HG02642 (cell line): ENCODE results near the gene COL13A1.

Source experiments
- ATAC-seq: cut with Tn5 transposase; IDR thresholded peaks from one replicate; pipeline ENCODE4 v1.9.1; 2021; ENCODE audit warnings: mild to moderate bottlenecking; ENCODE audit not compliant: unreplicated experiment, poor library complexity

COL13A1 gene

DNA sequence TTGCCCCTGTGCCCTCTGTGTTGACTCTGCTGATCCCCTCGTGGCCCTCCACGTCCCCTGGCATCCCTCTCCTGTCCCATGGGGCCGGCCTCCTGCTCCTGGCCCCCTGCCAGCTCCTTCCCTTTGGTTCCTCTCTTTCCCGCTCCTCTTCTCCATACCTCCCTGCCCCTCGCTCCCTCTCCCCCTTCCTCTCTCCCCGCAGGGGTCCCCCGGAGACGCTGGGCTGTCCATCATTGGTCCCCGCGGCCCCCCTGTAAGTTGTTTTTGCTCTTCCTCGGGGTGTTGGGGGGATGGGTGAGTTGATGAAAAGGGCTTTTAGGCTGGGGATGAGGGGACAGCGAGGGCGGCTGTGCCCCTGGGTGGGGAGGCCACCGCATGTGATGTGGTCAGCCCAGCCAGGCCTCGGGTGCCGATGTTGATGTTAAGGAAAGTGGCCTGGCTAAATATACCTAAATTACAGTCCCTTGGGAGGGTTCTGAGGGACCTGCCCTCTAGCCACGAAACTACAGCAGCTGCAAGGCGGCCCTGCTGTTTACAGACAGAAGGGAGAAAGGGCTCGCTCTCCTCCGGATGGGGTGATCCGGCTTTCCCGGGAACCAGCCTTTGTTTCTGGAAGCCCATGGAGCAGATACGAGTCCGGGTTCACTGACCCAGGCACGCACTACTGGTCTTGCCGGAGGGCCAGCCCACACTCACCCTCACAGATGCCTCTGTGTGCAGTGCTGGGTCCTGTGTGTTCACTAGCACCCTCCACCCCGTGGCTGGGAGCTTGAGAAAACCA, 78.8 kb downstream of the COL13A1 start:
- no peak for ATAC-seq

DNA sequence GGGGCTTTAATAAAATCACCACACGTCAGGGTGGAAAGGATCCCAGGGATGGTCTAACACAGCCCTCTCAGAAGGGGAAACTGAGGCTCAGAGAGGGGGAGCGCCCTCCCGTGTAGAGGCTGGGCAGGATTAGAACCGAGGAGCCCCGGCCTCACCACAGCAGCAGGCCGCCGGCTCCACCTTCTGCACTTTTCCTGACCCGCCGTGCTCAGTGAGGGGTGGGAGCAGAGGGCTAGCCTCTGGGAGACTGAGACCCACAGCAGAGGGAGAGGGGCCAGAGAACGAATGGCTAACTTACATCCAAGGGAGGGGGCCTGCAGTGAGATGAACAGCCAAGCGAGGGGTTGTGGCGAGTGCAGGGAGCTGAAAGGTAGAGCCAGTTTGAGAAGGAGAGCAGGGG, 79.5 kb downstream of the COL13A1 start:
- ATAC-seq, result no peak

DNA sequence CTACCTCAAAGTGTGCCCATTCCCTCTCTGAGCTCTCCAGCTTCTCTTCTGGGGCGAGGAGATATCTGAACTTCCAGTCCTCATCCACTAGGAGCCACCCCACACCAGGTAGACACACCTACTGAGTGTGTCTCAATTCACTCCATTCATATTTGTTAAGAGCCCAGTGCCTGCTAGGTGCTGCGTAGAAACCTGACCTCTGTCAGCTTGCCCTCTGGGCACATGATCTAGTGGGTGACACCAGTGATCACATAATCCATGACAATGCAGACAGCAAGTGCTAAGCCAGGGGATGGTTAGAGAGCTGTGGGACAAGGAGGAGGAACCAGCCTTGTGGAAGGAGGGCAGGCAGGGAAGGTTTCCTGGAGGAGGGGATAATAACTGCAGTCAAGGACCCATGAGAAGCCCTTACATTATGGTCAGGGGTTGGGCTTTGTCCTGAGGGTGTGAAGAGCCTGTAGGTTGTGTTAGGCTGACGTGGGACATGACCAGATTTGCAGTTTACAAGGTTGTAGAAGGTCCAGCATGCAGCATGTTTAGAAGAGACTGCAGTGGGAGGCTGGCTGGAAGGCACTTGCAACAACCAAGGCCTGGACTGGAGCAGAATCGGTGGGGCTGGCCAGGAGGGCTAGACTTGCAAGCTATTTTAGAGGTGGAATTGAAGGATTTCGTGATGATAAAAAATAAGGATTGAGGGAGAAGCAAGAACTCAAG, 81.8 kb downstream of the COL13A1 start:
- no peak for ATAC-seq

DNA sequence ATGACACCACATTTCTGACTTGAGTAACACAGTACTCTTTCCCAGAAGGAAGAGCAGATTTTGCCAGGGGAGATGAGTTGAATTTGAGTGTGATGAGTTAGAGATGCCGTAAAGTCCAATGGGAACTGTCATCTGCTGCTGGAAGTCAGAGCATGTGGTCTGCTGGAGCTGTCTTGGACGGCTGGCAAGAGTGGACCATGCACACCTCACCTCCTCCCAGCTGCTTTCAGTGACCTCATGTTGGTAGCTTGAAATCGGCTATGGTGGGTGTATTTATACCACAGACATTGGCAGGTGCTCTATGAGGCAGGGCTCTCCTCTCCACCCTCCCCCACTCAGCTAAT, 82.3 kb downstream of the COL13A1 start:
- no peak for ATAC-seq

GRCh38 chr10:69884686-69885085, 83.0 kb downstream of the COL13A1 start:
- no peak for ATAC-seq

- ATAC-seq, result no peak
Observed at GRCh38 chr10:69885379-69886013, 83.8 kb downstream of the COL13A1 start.

DNA sequence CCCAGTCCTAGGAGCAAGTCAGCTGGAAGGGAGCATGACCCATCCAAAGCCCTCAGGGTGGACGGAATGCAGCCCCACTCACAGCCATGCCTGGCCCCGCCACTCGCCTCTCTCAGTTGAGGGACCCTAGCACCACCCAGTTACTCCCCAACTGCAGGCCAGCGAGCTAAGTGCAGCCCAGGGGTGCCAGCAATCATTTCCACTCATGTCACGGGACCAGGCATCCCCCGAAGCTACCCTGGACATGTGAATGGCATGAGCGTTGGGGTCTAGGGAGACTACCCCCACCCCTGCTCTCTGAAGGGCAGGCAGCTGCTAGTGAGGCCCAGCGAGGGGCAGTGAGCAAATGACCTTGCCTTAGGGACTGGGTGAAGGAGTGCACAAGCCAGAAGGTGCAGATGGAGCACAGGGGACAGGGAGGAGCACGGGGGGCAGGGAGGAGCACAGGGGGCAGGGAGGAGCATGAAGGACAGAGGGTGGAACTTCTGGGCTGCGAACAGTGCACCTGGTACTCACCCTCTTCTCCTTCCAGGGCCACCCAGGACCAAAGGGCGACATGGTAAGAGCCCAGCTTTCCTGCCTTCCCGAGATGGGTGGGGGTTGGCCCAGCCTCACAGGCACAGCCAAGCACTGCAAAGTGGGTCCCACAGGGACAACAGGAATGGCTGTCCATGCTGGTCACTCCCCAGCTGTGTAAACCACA, 87.3 kb downstream of the COL13A1 start:
- ATAC-seq, result no peak

GRCh38 chr10:69890065-69890847, 88.5 kb downstream of the COL13A1 start:
- no peak for ATAC-seq

DNA sequence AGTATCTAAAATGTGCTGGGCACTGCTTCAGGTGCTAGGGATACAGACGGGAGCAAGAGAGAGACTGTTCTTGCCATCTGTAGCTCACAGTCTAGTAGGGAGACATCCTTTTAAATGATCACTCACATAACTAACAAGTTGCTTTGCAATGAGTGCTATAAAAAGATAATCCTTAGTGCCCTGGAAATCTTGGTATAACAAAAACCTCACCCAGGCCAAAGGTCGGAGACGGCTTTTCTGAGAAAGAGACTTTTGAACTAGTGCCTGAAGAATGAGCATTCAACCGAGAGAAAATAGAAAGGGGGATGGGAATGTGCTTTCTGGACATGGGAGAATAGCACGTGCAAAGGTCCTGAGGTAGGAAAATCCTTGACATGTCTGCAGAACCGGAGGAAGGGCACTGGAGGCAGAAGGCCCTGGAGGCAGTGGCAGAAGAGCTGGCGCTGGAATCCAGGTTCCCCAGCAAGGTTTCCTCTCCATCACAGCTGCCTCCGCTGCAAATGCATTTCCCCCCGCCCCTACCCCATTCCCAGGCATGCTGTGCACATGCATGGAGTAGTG, 89.4 kb downstream of the COL13A1 start:
- no peak for ATAC-seq

DNA sequence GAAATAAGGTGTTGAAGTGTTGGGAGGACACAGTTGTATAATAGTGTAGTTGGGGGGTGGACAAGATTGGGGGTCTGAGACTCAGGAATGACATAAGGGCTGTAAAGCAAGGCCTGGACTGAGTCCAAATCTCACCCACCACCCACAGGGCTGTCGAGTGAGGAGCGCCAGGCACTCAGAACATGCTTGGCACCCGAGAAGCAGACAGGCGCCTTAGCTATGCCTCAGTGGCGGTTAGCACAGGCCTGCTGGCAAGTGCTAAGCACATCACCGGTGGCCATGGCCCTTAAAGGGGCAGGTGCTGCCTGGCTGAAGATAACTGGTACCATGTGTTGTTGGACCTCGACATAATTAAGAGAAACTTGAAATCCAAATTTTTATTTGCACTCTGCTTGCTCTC, 90.7 kb downstream of the COL13A1 start:
- ATAC-seq, result no peak

DNA sequence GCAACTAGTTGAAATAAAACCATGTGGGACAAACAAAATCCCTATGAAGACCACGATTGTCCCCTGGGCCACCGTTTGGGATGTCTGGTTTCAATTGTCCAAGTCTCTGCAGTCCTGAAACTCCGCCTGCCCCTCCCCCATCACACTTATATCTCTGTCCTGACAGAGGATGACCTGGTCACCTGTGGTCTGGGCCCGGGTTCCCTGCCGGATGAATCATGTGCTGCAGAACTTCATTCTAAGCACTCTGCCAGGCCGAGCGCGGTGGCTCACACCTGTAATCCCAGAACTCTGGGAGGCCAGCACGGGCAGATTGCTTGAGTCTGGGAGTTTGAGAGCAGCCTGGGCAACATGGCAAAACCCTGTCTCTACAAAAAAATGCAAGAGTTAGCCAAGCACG, 91.1 kb downstream of the COL13A1 start:
- no peak for ATAC-seq

DNA sequence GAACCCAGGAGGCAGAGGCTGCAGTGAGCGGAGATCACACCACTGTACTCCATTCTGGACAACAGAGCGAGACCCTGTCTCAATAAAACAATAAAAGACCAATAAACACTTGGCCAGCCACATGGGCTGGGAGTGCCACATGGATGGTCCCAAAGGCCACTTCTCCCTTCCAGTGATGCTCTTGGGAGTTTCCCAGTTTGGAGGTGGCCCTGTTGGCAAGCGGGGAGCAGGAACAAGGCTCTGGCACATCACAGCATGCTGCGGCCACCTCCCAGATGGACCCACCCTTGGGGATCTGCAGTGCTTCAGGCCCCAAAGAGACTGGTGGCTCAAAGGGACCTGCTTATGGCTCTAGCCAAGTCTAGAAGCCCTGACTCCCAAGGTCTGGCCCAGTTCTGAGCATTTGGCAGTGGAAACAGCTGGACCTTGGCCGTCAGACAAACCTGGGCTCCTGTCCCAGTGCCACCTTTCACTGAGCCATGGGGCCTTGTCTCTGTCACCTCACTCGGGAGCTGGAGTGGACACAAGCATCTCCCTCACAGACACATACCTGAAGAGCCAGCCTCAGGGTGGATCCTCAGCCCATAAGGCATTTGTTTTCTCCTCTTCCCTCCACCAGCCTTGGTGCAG, 91.7 kb downstream of the COL13A1 start:
- no peak for ATAC-seq

DNA sequence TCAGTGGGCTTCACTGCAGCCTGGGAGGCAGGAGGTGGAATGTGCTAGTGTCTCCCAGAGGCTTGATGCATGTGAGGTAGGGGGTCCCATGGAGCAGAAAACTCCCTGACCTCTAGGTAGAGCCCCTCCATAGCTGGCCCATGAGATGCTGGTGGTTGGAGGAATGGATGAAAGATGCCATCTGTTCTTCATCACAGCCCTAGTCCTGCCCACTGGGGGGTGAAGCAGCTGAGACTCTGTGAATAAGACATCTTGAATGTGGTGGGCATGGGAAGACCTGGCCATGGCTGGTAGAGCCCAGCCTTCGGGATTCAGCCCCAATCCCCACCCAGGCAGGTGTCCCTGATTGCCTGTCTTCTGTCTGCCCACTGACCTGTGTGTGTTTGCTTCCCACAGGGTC, 92.5 kb downstream of the COL13A1 start:
- ATAC-seq, result no peak

DNA sequence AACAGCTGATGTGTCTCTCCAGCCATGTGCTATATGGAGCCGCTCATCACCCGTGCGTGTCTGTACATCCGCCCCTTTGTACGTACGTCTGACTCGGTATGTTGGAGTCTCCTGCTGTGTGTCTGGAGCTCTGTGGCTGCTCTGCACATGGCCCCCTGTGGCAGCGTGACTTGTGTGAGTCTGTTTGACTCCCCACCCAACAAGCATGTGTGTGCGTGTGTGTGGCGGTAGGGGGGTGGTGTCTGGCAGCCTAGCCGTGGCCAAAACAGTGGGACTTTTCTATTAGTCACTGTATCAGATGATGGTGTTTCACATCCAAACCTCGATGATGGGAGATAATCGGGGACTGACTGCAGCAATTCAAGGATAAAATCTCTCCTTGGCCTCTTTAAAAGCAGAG, 94.1 kb downstream of the COL13A1 start:
- ATAC-seq, result no peak

GRCh38 chr10:69896606-69897231, 95.0 kb downstream of the COL13A1 start:
- ATAC-seq, result no peak

DNA sequence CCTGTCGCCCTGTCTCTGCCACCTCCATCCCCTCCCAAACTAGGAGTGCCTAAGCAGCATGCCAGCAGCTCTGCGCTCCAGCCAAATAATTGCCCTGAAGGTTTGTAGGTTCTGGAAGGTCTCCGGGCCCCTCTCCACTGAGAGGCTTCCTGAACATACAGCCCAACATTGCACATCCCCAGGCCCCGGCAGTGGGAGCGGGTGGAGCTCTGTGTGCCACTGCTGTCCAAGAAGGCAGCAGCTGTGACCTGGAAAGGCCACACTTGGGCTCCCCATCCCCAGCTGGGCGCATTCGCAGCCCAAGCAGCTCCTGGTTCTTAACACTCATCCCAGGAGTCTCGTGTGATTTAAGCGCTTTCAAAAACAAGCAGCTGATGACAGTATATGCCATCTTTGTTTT, 95.7 kb downstream of the COL13A1 start:
- ATAC-seq, result no peak

GRCh38 chr10:69897999-69898398, 96.3 kb downstream of the COL13A1 start:
- ATAC-seq, result no peak

GRCh38 chr10:69898524-69898923, 96.8 kb downstream of the COL13A1 start:
- no peak for ATAC-seq

DNA sequence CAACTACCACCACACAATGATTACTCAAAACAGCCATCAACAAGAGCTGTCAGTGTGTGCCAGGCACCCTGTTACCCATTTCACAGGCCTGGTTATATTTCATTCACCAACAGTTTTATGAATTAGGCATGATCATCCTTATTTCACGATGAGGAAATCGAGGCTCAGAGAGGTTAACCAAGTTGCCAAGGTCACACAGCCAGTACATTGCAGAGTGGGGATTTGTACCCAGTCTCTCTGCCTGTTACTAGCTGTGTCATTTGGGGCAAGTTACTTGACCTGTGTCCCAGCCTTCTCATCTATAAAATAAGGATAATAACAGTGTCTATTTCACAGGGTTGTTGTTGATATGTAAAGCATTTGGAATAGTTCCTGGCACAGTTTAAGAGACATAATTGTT, 97.2 kb downstream of the COL13A1 start:
- ATAC-seq, result no peak
